GM12891 (cell line): ENCODE measurements around the gene LILRB4.

ENCODE experiments used
- POLR2A ChIP-seq: IDR thresholded peaks from 2 replicates; pipeline ENCODE4 v1.6.1; 2011; ENCODE audit warnings: low read depth, low read length, control low read depth
- POLR2AphosphoS5 ChIP-seq: IDR thresholded peaks from 2 replicates; pipeline ENCODE4 v1.6.1; 2011; ENCODE audit warnings: low read depth, low read length, control low read depth
- SPI1 ChIP-seq: IDR thresholded peaks from 2 replicates; pipeline ENCODE4 v1.6.1; 2011; ENCODE audit warnings: low read depth, low read length, control low read depth
- TAF1 ChIP-seq: IDR thresholded peaks from 2 replicates; pipeline ENCODE4 v1.6.1; 2011; ENCODE audit warnings: low read depth, low read length, control low read depth

- TF ChIP-seq POLR2A (no peak), TAF1 (no peak), POLR2AphosphoS5 (no peak), SPI1 (no peak)
These were observed 46.0 kb downstream of the LILRB4 start for GRCh38 chr19:54708781-54709180.
